Activated CD4-positive, alpha-beta T cell treated with anti-CD3 and anti-CD28 coated beads for 4 hours (primary cell): Measurements from ENCODE around the gene ZBTB5.
"Not testable (repeated sequence)": the region's sequence is repeated elsewhere in the genome, so short reads cannot be mapped to it uniquely, and the experiment has no call there.

Experiments used
- DNase-seq, 2 donors: peaks; one replicate each; pipeline ENCODE4 v3.0.0-alpha.2; 2020

ZBTB5 gene, protein sequence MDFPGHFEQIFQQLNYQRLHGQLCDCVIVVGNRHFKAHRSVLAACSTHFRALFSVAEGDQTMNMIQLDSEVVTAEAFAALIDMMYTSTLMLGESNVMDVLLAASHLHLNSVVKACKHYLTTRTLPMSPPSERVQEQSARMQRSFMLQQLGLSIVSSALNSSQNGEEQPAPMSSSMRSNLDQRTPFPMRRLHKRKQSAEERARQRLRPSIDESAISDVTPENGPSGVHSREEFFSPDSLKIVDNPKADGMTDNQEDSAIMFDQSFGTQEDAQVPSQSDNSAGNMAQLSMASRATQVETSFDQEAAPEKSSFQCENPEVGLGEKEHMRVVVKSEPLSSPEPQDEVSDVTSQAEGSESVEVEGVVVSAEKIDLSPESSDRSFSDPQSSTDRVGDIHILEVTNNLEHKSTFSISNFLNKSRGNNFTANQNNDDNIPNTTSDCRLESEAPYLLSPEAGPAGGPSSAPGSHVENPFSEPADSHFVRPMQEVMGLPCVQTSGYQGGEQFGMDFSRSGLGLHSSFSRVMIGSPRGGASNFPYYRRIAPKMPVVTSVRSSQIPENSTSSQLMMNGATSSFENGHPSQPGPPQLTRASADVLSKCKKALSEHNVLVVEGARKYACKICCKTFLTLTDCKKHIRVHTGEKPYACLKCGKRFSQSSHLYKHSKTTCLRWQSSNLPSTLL

DNA sequence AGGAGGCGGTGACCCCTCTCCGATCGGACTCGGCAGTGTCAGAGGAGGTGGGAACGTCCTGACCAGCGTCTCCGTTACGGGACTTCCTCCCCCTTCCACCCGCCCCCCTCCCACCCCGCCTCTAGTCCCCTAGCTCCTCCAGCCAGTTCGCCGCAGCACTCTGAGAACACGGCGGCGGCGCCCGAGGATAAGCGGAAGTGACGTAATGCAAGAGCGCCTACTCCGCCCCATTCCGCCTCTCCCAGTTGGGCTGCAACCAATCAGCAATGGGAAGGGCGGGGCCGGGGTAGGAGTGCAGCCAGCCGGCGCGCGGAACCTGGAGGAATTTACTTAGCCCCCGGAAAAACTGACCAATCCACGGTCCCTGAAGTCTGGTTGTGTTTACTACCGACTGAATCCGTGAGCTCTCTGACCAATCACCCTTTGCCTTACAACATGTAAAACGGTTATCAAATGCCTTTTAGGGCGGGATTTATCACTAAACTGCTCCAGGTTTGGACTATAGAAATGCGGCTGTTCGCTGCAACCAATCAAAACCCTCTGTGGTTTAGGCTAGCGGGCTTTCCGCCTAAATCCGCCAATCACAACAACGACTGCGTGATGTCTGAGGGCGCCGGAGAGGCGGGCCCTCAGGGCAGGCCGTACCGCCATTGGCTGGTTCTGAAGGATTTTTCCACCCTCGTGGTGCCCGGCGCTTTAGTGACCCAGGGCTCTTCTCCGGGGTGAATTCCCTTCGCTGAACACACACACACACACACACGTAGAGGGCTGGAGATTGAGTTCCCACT, at the start of gene ZBTB5:
Gene ZBTB5, minus strand, starts transcription at position 202 of the 788 bp plus-strand sequence. CDS start 22,899 bp downstream, outside the sequence.
- DNase-seq: peak; percentile 99

DNA sequence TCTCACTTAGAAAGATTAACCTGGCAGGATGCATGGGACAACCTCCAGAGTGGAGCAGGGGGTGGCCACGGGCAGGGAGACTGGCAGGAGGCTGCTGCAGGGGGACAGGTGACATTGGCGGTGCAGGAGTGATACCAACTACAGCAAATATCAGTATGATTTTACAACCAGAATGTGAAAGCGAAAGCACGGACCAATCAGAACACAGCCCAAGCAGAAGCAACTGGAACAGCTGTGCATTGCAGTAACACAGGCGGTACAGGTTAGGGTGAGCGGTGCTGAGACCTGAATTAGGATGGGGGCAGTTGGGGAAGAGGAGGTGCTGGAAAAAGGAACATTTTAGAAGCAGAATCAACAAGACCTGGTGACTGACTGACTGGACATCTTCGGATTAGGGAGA, 49.7 kb upstream of the ZBTB5 start:
- no peak for DNase-seq

DNA sequence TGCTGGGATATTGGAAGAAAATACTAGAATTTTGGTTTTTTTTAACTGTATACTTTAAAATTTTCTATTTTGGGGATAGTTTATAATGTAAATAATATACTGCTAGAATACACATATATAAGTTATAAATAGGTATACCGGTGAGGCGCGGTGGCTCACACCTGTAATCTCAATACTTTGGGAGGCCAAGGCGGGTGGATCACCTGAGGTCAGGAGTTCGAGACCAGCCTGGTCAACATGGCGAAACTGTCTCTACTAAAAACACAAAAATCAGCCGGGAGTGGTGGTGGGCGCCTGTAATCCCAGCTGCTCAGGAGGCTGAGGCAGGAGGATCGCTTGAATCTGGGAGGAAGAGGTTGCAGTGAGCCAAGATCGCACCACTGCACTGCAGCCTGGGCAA, 49.2 kb upstream of the ZBTB5 start:
- not testable (repeated sequence) for DNase-seq

DNA sequence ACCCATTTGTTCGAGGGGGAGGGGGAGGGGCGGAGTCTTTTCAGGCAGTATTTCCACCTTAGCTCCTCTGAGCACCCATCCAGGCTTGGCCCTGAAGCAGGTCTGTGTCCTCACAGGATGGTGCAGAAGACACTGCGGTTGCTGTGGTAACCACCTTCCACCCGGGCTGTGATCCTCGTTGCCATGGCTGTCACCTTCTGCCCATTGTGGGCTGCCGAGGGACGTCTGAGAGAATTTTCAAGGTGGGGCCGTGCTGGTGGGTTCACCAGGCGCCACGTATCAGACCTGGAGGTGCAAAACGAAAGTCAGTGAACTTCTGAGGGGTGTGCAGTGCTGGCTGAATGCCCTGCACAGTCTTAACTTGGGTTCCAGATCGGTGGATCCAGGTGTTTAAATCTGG, 47.2 kb upstream of the ZBTB5 start:
- no peak for DNase-seq

DNA sequence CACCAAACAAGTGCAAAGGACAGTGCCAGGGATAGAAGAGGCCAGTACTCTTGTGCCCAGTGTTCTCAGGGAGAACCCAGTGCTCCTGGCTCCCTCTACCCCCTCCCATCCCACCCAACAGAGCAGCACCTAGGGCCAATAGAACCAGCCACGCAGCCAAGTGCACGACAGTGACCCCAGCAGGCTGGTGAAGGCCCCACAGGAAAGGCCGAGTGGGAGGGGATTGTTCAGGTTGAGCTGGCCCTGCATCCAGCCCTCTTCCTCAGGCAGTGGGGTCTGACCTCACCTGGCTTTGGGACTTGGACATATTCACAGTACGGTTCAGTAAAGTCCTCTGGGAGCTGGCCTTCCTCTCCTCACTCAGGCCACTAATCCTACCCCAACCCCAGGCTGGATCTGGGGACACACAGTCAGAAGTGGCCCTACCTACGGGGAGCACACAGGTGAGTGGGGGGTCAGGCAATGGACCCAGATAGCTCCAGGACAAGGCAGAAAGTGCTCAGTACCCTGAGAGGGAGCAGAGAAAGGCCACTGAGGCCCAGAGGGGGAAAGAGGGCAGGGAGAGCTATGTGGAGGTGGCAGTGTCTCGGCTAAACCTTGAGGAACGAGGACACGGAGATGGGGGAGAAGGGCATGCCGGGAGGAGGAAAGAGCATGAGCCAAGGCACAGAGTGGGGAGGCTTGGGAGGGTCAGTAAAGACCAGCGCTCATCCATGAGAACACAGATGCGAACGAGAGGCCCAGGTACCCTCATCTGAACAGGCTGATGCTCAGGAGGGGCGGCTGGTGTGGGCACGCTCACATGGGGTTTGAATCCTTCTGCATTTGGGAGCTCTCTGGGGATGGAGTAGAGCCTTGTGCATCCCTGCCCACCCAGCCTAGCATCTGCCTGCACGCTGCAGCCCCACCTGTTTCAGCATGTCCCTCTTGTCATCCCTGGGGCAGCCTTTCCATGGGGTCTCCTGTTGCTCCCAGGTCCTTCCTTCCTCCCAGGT, 46.1 kb upstream of the ZBTB5 start:
- no peak for DNase-seq

DNA sequence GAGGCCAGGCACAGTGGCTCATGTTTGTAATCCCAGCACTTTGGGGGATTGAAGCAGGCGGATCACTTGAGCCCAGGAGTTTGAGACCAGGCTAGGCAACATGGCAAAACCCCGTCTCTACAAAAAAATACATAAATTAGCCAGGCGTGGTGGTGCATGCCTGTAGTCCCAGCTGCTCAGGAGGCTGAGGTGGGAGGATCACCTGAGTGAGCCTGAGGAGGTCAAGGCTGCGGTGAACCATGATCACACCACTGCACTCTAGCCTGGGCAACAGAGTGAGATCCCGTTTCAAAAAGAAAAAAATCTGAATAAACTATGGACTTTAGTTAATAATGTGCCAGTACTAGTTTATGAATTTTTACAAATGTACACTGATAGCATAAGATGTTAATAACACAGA, 44.8 kb upstream of the ZBTB5 start:
- not testable (repeated sequence) for DNase-seq

DNA sequence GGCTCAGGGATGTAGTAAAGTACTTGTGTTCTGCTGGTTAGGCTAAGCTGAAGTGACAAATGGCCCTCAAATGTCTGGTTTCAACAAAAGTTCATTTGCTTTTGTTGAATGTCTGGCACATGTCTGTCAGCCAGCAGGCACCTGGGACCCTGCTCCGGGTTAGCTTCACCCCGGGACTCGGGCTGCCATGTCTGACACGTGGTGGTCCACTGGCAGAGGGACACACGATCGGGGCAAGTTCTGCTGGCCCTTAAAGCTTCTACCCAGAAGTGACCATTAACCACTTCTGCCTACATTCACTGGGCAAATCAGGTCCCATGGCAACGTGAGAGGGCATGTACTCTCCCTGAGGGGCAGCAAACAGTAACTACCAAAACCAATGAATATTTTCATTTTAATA, 44.3 kb upstream of the ZBTB5 start:
- DNase-seq: no peak

DNA sequence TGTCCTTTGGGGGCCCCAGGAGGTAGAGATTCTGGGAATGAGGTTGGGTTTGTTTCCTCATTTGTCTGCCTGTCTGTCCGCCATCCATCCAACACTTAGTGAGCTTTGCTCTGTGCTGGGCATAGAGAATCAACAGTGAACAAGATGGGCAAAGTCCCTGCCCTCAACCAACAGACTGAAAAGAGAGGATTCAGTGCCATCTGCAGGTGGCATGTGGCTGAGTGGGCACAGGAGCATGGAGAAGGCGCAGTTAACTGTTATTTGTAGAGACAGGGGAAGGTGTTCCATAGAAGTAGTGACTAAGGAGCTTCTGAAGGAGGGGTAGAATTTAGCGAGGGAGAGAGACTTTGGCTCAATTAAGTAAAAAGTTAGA, 43.6 kb upstream of the ZBTB5 start:
- no peak for DNase-seq

DNA sequence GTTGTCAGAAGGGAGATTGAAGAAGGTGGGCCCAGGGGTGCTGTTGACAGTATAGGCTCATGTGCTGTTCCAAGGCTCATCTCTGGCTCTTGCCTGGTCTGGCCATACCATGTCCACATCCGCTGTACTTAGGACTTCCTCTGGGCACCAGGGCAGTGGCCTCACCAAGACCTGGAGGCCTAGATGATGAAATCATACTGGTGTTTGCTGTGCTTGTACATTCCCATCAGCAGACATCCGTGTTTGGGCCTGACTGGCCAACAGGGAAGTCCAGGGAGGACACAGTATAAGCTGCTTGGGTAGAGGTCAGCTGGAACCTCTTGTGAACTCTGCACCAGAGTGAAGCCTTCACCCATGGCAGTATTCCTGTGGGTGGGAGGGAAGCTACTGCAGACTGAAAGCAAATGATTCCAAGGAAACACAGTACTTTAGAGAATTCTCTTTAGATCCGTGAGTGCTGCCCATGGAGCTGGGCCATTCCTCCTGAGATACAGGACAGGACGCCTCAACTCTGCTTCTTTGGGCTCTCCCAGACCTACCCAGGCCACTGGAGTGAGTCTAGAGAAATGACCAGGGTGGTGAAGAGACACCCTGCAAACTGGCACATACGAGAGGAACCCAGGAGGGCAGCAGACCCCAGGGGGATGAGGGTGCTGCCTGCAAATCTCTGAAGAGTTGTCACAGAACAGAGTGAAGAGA, 43.0 kb upstream of the ZBTB5 start:
- no peak for DNase-seq

DNA sequence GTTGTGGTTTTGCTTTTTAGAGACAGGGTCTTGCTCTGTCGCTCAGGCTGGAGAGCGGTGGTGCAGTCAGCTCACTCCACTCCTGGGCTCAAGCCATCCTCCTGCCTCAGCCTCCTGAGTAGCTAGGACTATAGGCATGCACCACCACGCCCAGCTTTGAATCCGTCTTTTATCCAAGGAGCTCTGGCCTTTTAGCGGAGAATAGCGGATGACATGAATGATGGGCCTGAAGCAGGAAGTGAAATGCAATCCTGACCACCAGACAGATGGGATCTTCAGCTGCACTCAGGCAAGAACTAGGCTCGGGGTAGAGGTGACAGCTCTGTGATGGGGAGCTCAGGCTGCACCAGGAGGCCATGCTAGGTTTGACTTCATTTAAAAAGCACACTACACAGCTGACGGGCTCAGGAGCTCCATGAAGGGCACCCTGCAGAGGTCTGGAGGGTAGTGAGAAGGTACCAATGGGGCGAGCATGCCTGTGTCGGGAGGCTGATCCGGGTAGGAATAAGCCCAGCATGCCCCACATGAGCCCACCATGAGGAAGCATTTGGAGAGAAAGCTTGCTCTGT, 42.4 kb upstream of the ZBTB5 start:
- no peak for DNase-seq

DNA sequence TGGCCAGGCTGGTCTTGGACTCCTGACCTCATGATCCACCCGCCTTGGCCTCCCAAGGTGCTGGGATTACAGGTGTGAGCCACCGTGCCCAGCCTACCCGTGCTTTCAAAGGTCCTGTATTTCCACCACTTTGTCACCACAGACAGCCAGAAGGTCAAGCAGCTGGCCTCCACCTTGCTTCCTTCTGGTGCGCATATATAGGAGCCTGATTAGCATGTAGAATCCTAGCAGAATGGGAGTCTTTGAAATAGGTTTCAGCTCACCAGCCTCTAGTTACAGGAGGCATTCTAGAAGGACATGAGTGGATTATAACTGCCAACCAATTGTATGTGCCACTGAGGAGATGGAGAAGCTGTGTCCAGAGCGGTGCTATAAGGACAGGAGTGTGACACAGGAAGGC, 39.4 kb upstream of the ZBTB5 start:
- DNase-seq: no peak

DNA sequence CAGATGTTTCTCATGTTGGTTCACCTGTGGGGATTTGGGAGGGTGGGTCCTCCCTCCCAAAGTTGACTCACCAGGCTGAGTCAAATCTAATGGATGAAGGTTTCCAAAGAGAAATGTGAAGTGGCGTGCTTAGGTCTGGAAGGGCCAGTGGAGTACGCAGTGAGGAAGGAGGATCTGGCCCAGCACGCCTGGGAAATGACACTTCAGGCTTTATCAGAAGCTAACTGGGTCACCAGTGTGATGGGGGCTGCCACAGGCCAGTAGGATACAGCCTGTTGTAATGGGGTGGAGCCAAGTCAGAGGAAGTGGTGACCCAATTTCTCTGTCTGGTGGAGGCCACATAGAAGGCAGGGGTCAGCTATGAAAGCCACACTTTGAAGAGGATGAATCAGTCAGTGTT, 38.5 kb upstream of the ZBTB5 start:
- peak; percentile 8 to 21 for DNase-seq

DNA sequence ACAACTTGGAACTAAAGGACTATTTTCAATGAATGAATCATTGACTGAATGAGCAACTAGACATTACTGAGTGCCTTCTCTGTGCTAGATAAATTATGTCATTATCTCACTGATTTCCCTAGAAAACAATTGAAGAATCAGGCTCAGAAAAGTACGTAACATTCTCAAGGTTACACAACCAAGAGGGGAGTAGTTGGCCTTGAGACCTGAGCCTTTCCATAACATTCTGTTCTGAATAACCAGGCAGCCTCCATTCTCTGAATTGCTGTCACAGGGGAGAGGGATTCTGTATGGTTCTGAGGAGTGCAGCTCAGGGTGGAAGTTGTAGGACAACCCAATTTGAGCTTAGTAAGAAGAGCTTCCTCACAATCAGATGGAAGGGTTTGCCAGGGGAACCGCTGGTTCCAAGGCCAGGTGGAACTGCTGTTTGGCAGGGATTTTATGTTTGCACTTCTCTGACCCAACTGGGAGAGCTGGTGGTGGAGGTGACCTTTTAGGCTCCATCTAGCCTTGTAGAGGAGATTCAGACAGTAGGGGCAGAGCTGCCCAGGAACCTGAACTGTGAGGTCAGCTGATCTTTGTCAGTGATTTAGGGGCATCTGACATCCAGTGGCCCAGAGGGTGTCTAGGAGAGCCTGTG, 36.8 kb upstream of the ZBTB5 start:
- no peak for DNase-seq

DNA sequence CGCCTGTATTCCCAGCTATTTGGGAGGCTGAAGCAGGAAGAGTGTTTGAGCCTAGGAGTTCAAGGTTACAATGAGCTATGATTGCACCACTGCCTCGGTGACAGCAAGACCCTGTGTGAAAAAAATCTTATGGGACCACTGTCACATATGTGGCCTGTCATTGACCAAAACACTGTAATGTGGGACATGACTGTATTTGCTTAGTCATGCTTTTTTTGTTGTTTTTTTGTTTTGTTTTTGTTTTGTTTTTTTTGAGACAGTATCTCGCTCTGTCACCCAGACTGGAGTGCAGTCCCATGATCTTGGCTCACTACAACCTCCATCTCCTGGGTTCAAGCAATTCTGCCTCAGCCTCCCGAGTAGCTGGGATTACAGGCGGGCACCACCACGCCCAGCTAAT, 34.0 kb upstream of the ZBTB5 start:
- no peak for DNase-seq

DNA sequence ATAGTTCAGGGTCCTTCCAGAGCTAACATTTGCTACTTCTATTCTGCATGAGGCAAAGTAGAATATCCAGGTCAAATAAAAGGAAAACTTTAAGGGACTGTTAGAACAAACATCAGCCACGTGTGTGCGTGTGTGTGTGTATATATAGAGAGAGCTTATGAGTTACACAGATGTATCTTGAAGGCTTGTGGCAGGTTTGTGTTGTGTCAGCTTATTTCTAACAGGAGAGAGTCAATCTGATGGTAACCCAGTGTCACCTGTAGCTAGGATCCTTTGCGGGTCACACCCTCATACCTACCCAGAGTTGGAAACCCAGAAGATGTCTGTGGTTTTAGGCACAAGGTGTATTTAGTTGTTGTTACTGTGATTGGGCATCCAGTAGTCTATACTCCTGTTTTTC, 33.2 kb upstream of the ZBTB5 start:
- DNase-seq: no peak

DNA sequence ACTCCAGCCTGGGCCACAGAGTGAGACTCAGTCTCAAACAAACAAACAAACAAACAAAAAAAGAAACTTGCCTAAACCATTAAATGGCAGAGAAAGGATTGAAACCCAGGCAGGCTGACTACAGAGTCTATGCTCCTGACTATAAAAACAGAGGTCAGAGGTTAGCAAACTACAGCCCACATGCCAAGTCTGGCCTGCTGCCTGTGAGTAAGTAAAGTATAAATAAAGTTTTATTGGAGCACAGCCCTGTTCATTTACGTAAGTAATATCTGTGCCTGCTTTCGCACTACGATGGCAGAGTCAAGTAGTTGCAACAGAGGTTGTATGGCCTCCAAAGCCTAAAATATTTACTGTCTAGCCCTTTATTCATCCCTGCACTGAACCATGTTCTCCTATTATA, 32.1 kb upstream of the ZBTB5 start:
- DNase-seq: no peak

DNA sequence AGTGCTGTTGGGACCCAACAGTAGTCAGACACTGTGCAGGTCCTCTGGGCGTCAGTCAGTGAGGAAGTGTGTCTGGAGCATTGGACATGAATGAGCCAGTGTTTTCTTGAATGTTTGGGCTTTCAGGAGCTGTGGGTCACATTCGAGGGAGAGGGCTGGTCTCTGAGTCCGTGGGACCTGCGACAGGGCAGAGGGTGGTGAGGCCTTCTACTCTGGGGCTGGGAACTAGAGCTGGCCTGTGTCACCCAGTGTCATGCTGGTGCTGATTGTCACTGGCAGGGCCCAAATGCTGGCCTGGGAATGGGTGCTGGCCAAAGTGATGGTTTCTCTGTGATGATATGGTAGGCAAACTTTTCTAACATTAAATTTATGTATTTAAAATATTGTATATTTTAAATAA, 30.8 kb upstream of the ZBTB5 start:
- DNase-seq: no peak

DNA sequence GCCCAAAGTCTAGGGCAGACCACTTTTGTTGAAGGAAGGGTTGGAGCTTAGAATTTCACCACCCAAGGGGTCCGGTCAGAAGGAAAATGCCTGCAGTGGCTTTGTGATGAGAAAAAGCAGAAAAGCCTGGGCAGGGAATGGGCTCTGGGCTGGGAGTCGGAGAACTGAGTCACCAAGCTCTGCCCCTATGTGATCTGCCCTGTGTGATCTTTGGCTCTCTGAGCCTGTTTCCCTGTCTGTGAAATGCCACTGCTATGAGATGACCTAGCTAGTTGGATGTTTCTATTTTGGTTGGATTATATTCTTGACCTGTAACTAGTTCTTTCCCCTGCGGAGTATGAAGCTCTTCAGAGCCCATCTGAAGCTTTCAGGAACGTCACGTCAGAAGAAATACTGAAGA, 30.3 kb upstream of the ZBTB5 start:
- DNase-seq: no peak

DNA sequence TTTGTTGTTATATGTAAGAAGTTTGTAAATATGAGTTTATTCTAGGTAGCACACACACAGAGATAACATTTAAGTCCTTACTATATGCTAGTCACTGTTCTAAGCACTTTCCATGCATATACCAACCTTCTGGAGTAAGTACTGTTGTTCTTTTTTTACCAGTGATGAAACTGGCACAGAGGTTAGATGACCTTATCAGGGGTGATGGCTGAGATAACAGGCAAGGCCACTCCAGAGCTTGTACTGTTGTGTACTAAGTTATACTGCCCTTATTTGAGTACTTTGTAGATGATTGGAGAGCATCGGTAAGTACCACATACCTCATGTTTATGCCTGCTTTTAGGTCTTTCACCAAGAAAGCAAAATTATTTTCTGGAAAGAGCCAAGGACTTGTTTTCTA, 26.7 kb upstream of the ZBTB5 start:
- no peak for DNase-seq

DNA sequence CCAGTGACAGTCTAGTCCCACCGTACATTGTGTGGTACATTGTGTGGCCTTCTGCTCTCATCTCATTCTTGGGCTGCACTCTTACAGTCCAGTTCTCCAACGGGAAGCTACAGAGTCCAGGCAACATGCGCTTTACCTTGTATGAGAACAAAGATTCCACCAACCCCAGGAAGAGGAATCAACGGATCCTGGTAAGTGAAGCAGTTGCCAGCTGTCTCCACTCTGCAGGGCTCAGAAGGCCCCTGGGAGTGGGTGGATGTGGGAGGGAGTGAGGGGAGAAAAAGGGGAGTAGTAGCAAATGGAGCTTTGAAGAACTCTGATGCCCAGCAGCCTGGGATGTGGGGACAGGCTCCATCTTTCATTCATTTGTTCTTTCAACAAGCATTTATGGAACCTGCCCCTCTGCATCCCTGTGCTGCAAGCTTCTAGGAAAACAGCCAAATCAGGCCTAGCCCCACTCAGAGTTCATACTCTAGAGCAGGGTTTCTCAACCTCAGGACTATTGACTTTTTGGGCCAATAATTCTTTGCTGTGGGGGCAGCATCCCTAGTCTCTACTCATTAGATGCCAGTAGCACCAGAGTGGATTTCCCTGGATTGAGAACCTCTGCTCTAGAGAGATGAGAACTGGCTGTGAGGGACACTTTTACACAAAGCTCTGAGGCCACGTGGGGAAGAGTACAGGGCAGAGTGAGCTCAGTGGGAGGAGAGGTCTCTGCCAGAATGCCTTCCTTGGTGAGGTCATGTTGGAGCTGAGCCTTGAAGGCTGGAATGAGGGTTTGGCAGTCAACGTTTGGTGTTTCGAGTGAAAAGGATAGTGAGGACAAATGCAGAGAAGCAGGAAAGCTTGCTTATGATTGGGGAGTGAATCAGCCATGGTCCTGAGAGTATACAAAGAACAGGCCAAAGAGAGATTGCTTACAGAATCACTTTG, 21.6 kb upstream of the ZBTB5 start:
- DNase-seq: peak in 1 of 2 donors; percentile 18
